ENCODE results near the gene EML1.

The EML1 gene

GRCh38 chr14:99862136-99862535, 68.9 kb downstream of the EML1 start:
- no peak for DNase-seq (ENCODE audit: low read depth in 2 of 2, low spot score in 1 of 2)

GRCh38 chr14:99863059-99863458, 69.8 kb downstream of the EML1 start:
- no peak for DNase-seq (ENCODE audit: low read depth in 2 of 2, low spot score in 1 of 2)

- DNase-seq (ENCODE audit: low read depth in 2 of 2, low spot score in 1 of 2), result no peak
These were observed 72.2 kb downstream of the EML1 start for GRCh38 chr14:99865408-99865807.

GRCh38 chr14:99870617-99871016, 77.4 kb downstream of the EML1 start:
- no peak for DNase-seq (ENCODE audit: low read depth in 2 of 2, low spot score in 1 of 2)

- no peak for DNase-seq (ENCODE audit: low read depth in 2 of 2, low spot score in 1 of 2)
These were observed 78.6 kb downstream of the EML1 start for GRCh38 chr14:99871771-99872170.

GRCh38 chr14:99872786-99873440, 79.7 kb downstream of the EML1 start:
- no peak for DNase-seq (ENCODE audit: low read depth in 2 of 2, low spot score in 1 of 2)

- no peak for DNase-seq (ENCODE audit: low read depth in 2 of 2, low spot score in 1 of 2)
These were observed 80.4 kb downstream of the EML1 start for GRCh38 chr14:99873653-99874052.

GRCh38 chr14:99874306-99874705, 81.1 kb downstream of the EML1 start:
- no peak for DNase-seq (ENCODE audit: low read depth in 2 of 2, low spot score in 1 of 2)

- DNase-seq (ENCODE audit: low read depth in 2 of 2, low spot score in 1 of 2), result no peak
These were observed 82.2 kb downstream of the EML1 start for GRCh38 chr14:99875421-99875820.

GRCh38 chr14:99875836-99876235, 82.6 kb downstream of the EML1 start:
- DNase-seq (ENCODE audit: low read depth in 2 of 2, low spot score in 1 of 2), result no peak

GRCh38 chr14:99876406-99876805, 83.2 kb downstream of the EML1 start:
- DNase-seq (ENCODE audit: low read depth in 2 of 2, low spot score in 1 of 2), result no peak

- DNase-seq (ENCODE audit: low read depth in 2 of 2, low spot score in 1 of 2), result no peak
These were observed 85.3 kb downstream of the EML1 start for GRCh38 chr14:99878563-99878962.

- no peak for DNase-seq (ENCODE audit: low read depth in 2 of 2, low spot score in 1 of 2)
These were observed 86.4 kb downstream of the EML1 start for GRCh38 chr14:99879401-99880295.

- DNase-seq (ENCODE audit: low read depth in 2 of 2, low spot score in 1 of 2), result no peak
These were observed 87.6 kb downstream of the EML1 start for GRCh38 chr14:99880651-99881420.

- DNase-seq (ENCODE audit: low read depth in 2 of 2, low spot score in 1 of 2), result no peak
These were observed 90.8 kb downstream of the EML1 start for GRCh38 chr14:99883866-99884650.

GRCh38 chr14:99884834-99885648, 91.8 kb downstream of the EML1 start:
- DNase-seq (ENCODE audit: low read depth in 2 of 2, low spot score in 1 of 2), result no peak

GRCh38 chr14:99885649-99885958, 92.4 kb downstream of the EML1 start:
- DNase-seq (ENCODE audit: low read depth in 2 of 2, low spot score in 1 of 2), result no peak

- DNase-seq (ENCODE audit: low read depth in 2 of 2, low spot score in 1 of 2), result no peak
These were observed 94.2 kb downstream of the EML1 start for GRCh38 chr14:99887407-99887806.

- no peak for DNase-seq (ENCODE audit: low read depth in 2 of 2, low spot score in 1 of 2)
These were observed 94.9 kb downstream of the EML1 start for GRCh38 chr14:99888149-99888548.

GRCh38 chr14:99889268-99889667, 96.1 kb downstream of the EML1 start:
- DNase-seq (ENCODE audit: low read depth in 2 of 2, low spot score in 1 of 2), result no peak

Data from stimulated activated CD8-positive, alpha-beta memory T cell treated with anti-CD3 and anti-CD28 coated beads, Interleukin-4, amount 100 ng/mL, for 4 hours (primary cell).